ENCODE measurements around the gene MEIS3. TPM values are rescaled to one million over a fixed set of nuclear protein-coding genes. Genes with fewer than 3 reads are reported as not detected.

MEIS3 gene
- total RNA-seq = not detected

GRCh38 chr19:47419030-47419783, at the start of gene MEIS3:
MEIS3 (minus strand) TSS chr19:47419527; CDS start chr19:47419081, 446 bp downstream.
- DNase-seq = no peak

GRCh38 chr19:47467914-47468313, 48.6 kb upstream of the MEIS3 start:
- no peak for DNase-seq

DNA sequence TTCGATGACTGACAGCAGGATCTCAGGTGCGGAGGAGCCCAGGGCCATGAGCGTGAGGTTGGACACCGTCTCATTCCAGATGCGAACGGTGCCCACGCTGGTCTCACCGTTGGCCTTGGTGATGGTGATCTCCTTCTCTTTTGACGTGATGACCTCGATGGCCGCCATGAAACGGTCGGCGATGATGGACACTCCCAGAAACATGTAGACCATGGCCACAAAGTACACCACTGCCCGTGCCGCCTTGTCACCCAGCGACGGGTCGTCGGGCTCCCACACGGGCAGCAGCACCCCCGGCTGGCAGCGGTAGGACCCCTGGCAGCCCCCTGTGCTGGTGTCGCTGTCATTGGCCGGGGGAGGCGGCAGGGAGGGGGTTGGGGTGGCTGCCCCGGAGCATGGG, 46.6 kb upstream of the MEIS3 start:
- no peak for DNase-seq

DNA sequence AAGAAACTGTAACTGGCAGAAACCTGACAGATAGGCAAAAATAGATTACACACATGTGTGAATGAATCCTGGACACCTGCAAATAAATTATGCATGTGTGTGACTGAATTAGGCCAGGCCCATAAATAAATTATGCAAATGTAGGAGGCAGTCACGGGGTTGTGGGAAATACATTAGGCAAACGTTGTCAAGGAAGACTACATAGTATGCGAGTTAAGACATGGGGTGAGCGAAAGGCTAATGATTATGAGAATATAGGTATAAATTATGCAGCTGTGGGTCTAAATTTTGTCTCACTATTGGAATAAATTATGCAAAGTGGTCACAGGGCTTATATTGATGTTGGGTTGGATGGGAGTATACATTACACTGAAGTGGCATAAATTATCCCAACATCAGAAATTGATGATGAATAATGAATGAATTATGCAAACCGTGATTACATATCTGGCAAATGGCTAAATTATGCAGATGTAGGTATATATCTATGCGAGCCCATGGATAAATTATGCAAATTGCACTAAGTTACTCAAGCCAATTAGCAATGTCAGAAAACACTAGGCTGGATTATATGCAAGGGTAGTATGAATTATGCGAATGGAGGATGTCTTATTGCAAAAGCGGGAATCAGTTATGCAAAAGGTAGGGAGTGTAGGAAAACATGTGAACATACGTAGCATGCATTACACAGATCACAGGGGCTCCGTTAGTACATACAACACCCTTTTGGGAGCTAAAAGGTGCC, 45.5 kb upstream of the MEIS3 start:
- DNase-seq = no peak

- DNase-seq = no peak
Observed at GRCh38 chr19:47461876-47462275, 42.5 kb upstream of the MEIS3 start.

DNA sequence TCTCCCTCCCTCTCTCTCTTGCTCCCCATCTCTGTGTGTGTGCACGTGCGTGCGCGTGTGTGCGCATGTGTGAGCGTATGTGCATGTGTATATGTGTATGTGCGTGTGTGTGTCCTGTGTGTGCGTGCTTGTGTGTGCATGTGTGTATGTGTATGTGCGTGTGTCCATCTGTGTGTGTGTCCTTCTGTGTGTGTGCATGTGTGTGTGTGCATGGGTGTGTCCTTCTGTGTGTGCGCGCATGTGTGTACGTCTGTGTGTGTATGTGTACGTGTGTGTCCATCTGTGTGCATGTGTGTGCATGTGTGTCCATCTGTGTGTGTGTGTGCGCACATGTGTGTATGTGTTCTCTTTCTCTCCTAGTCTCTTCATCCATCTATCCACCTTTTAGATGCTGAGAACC, 40.1 kb upstream of the MEIS3 start:
- DNase-seq = no peak

GRCh38 chr19:47458672-47459071, 39.3 kb upstream of the MEIS3 start:
- DNase-seq = no peak

DNA sequence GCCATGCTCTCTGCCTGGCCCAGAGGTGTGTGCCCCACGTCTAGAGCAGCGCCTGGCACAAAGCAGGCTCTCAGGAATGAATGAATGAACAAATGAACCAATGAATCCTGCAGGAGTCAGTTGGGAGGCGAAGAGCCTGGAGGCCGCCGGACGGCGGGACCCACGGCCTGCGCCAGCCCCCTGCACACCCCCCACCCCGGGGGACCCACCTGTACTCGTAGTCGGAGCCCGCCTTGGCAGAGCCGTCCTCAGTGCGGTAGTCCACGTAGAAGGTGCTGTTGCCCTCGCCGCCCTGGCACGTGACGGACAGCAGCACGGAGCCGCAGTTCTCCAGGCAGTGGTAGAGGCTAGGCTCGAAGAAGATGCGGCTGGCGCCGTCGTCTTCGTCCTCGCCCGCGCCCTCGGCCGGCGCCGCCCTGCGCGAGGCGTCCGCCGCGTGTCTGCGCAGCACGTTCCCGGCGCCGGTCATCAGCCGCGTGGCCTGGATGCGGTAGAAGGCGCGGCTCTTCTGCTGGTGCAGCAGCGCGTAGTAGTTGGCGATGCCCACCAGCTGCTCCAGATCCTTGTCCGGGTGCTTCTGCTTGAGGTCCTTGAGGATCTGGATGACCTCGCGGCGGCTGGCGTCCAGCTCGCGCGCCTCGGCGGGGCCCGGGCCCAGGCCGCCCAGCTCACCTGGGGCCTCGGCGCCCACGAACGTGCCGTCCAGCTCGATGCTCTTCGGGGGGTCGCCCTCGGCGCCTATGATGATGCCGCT, 37.6 kb upstream of the MEIS3 start:
- DNase-seq = no peak

DNA sequence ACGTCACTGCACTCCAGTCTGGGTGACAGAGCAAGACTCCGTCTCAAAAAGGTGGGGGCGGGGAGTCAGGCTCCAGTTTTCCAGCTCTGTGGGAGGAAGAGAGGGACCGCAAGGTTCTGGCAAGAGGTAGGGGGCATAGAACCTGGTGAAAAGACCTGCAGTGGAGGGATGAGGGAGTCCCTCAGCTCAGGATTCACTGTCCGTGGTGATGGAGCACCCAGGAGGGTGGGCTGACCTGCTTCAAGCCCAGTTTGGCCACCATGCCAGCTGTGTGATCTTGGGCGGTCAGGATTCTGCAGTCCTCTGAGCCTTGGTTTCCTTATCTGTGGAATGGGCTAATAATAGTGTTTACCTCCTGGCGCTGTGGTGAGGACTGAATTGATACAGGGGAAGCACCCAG, 31.2 kb upstream of the MEIS3 start:
- no peak for DNase-seq

- no peak for DNase-seq
Observed at GRCh38 chr19:47448360-47448727, 29.0 kb upstream of the MEIS3 start.

DNA sequence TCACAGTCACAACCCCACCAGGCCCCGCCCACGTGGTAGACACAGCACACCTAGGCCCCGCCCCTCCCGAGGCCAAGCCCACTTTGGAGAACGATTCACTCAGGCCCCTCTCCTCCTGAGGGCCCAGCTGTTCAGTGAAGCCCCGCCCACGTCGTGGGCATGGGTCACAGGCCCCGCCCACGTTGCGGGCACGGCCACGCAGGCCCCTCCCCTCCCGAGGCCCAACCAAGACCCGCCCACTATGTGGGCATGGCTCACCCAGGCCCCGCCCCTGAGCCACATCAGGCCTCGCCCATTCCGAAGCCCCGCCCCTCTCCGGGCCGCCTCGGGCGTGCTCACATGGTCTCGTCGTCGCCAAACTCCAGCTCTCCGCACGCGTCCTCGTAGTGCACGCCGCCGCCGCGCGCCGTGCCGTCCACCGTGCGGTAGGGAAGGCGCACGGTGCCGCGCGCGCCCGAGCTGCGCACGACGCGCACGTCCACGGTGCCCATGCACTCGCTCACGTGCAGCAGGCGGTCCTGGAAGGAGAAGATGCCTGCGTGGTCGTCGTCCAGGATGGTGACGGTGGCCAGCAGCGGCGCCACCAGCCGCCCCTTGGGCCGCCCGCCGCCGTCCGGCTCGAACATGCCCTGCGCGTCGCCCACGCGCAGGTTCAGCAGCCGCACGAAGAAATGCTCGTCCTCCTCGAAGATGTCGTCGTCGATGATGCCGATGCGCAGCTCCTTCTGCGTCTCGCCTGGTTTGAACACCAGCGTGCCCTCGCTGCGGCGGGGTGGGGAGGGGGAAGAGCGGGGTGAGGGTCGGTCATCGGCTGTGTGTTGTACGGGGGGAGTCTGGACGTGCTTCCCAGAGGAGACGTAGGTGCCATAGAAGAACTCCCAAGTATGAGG, 28.4 kb upstream of the MEIS3 start:
- DNase-seq = peak; percentile 39

GRCh38 chr19:47446534-47447469, 27.5 kb upstream of the MEIS3 start:
- DNase-seq = no peak

DNA sequence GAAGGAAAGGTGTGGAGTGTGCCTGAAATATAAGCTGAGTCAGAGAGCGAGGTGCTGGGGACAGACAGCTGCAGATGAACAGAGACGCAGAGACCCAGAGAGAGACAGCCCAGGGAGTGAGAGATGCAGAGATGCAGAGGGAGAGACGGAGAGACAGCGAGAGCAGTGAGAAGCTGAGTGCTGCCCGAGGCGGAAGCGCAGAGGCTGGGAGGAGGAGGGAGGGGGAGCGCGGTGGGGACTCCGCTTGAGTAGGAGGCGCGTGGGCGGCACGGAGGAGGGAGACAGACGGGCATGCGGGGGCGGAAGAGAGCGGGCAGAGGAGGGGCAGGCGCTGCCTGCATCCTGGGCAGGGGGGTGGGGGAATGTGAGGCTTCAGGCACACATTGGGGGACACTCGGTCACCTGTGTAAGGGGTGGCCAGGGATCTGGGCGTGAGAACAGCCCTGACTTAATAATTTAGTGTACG, 26.6 kb upstream of the MEIS3 start:
- DNase-seq = peak; percentile 58

GRCh38 chr19:47445527-47445926, 26.2 kb upstream of the MEIS3 start:
- DNase-seq = no peak

GRCh38 chr19:47444388-47444821, 25.1 kb upstream of the MEIS3 start:
- peak; percentile 33 for DNase-seq

- no peak for DNase-seq
Observed at GRCh38 chr19:47443331-47443730, 24.0 kb upstream of the MEIS3 start.

DNA sequence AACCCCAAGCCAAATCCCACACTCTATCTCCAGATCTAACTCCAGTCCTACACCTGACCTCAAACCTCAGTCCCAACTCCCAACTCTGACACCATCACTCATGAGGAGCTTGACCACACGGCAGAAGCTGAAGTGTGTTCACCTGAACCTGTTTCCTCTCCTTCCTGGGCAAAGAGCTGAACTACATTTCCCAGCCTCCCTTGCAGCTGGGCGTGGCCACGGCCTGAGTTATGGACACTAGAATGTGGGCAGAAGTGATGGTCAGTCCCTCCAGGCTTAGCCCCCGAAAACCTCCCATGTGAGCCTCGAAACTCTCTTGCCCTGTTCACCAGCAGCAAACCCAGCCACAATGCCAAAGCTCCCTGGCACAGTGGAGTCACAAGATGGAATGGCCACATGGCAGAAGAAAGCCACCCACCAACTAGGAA, 19.5 kb upstream of the MEIS3 start:
- no peak for DNase-seq

DNA sequence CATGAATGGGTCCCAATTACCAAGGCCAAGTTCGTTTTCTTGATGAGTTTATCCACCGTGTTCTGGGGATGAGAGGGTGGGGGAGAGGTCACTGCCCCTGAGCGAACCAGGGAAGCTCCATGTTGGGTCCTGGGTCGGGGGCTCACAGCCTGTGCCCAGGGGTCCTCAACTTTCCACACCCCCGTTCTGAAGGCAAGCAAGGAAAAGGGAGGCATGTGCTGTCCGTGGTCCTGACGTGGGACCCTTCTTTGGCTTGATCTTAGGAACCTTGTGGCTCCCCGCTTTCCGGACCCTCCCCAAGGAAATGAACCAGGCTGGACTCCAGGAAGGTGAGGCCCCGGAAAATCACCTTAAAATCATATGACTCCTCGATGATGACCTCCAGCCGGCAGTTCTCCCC, 18.2 kb upstream of the MEIS3 start:
- no peak for DNase-seq

DNA sequence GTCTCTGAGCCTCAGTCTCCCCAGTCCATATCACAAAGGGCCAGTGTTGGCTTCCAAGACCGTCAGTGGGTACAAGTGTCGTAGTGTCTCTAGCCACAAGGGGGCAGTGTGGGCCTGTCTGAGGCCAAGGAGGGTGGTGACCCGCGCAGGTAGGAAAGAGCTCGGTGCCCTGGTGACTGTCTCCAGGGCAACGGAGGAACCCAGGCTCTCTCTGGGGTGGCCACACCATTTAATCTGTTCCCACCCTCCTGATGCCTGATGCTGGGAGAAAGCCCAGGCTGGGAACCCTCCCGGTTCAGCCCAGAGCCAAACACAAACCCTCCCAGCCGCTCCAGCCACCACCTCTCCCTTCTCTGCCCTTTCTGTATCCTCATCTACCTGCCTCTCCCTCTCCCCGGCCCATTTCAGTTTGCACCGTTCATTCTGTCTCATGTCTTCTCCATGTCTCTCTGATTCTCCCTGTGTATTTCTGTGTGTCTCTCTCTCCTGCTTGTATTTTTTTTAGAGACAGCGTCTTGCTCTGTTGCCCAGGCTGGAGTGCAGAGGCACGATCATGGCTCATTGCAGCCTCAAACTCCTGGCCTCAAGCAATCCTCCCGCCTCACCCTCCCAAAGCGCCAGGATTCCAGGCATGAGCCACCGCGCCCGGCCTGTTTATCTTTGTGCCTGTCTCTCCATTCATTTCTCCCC, 17.5 kb upstream of the MEIS3 start:
- DNase-seq = peak; percentile 86

DNA sequence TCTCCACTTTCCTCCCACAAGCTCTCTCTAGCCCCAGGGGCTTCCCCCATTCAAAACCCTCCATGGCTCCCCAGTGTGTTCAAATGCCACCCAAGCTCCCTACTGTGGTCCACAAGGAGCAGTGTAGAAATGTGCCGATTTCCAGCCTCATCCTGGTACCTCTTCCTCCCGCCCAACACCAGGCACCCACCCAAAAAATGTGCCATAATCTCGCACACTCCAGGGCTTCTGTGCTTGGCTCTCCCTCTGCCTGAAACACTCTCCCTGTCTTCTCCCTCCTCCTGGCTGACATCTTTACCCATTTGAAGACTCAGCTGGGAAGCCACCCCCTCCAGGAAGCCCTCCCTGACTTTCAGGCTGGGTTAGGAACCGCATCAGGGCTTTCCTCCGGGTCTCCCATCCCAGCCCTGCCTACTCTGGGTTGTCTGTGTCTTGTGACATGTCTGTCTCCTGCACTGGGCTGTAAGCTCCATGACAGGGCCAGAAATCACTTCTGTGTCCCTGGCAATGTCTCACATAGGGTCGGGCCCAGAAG, 16.6 kb upstream of the MEIS3 start:
- DNase-seq = no peak

Measured in effector CD4-positive, alpha-beta T cell (primary cell).